Nephron progenitor cell (in vitro differentiated cells): ENCODE results near the gene CKMT2.
"Not testable (repeated sequence)": the region's sequence is repeated elsewhere in the genome, so short reads cannot be mapped to it uniquely, and the experiment has no call there.

Experiments used
- DNase-seq: peaks from one replicate; pipeline ENCODE4 v3.0.0; 2021
- H3K27ac Mint-ChIP-seq: 2 replicates; pipeline ENCODE4 v1.8.0; 2021; ENCODE audit warnings: mild to moderate bottlenecking, moderate library complexity, mixed read lengths
- H3K27me3 Mint-ChIP-seq: 2 replicates; pipeline ENCODE4 v1.8.0; 2021; ENCODE audit warnings: mild to moderate bottlenecking, low read depth, mixed read lengths; ENCODE audit not compliant: poor library complexity
- H3K36me3 Mint-ChIP-seq: 2 replicates; pipeline ENCODE4 v1.8.0; 2021; ENCODE audit warnings: low read depth, mixed read lengths
- H3K4me1 Mint-ChIP-seq: 2 replicates; pipeline ENCODE4 v1.8.0; 2021; ENCODE audit warnings: mixed read lengths
- H3K4me3 Mint-ChIP-seq: 2 replicates; pipeline ENCODE4 v1.8.0; 2021; ENCODE audit warnings: mild to moderate bottlenecking, moderate library complexity, mixed read lengths
- H3K9me3 Mint-ChIP-seq: 2 replicates; pipeline ENCODE4 v1.8.0; 2021; ENCODE audit warnings: mild to moderate bottlenecking, moderate library complexity, mixed read lengths
- TF ChIP-seq, protein P1 (sequence below): fragments of 200-600 bp; sonication (generic); IDR thresholded peaks from 2 replicates; pipeline ENCODE4 v1.5.0; 2021; ENCODE audit warnings: antibody characterized with exemption

The CKMT2 gene

DNA sequence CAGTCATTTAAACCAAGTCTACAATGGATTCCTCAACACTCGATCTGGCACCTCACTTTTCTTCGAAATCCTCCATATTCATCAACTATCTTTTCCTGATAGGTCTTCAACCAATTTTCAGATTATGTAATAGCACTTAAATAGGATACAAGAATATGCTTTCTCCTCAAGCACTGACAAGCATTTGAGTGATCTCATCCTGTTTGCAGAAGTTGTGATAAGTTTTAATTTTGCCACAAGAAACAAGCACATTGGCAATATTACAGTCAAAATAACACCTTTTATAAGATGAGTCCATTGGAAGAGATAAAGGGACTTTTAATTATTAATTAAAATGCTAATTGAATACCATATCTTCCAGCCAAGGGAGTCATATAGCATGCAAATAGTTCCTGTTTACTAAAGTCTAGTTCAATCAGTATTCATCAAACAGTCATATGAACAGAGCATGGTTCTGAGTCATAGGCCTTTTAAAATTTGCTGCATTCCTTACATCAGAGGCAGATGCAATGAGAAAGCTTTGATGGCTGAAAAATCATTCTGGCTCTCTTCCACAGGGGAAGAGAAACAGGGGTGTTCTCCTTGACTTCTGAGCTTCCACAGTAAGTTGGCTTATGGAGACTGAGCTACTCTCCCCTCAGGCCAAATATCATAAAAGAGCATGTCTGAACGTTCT, 35.5 kb downstream of the CKMT2 start:
- Mint-ChIP-seq H3K4me3 (no peak overlapping the region), H3K27me3 (no peaks in the 10 kb centered on the region), H3K4me1 (peaks cover 5% of the 10 kb centered on the region), H3K9me3 (peaks cover 45% of the 10 kb centered on the region), H3K36me3 (peaks cover 55% of the 10 kb centered on the region), H3K27ac (no peak overlapping the region)
- DNase-seq = no peak
- TF ChIP-seq, protein P1, sequence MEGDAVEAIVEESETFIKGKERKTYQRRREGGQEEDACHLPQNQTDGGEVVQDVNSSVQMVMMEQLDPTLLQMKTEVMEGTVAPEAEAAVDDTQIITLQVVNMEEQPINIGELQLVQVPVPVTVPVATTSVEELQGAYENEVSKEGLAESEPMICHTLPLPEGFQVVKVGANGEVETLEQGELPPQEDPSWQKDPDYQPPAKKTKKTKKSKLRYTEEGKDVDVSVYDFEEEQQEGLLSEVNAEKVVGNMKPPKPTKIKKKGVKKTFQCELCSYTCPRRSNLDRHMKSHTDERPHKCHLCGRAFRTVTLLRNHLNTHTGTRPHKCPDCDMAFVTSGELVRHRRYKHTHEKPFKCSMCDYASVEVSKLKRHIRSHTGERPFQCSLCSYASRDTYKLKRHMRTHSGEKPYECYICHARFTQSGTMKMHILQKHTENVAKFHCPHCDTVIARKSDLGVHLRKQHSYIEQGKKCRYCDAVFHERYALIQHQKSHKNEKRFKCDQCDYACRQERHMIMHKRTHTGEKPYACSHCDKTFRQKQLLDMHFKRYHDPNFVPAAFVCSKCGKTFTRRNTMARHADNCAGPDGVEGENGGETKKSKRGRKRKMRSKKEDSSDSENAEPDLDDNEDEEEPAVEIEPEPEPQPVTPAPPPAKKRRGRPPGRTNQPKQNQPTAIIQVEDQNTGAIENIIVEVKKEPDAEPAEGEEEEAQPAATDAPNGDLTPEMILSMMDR = no peak

DNA sequence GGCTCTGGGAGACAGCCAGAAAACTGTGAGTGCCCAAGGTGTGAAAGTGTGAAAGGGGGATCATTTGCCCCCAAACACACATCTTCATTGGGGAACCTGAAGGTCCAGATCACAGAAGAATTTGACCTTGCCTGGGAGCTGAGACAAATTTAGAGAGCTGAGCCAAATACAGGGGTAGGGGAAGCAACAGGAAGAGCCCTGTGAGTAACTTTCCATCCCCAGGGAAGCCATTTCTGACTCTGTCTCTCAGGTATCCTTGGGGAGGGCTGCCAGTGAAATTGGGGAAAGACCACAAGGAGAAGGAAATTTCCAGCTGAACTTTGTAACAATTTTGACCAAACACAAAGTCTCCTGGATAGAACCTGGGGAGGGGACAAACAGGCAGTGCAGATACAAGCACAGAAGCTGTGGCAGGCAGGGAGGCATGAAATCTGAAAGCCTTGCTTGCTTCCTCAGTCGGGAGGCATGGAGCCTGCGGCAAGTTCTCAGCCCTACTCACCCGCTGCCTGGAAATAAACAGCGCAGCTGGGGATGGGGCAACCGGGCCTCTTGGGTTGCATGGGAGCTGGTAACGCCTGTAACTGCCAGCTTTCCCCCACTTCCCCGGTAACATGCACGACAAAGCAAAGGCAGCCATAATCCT, 36.8 kb downstream of the CKMT2 start:
- TF ChIP-seq, protein P1 = no peak
- H3K9me3 Mint-ChIP-seq = peaks cover 49% of the 10 kb centered on the region
- H3K27ac Mint-ChIP-seq = peak overlapping the region; percentile 75
- H3K4me1 Mint-ChIP-seq = peaks cover 5% of the 10 kb centered on the region
- H3K36me3 Mint-ChIP-seq = peaks cover 57% of the 10 kb centered on the region
- H3K4me3 Mint-ChIP-seq = no peak overlapping the region
- DNase-seq = no peak
- H3K27me3 Mint-ChIP-seq = no peaks in the 10 kb centered on the region

DNA sequence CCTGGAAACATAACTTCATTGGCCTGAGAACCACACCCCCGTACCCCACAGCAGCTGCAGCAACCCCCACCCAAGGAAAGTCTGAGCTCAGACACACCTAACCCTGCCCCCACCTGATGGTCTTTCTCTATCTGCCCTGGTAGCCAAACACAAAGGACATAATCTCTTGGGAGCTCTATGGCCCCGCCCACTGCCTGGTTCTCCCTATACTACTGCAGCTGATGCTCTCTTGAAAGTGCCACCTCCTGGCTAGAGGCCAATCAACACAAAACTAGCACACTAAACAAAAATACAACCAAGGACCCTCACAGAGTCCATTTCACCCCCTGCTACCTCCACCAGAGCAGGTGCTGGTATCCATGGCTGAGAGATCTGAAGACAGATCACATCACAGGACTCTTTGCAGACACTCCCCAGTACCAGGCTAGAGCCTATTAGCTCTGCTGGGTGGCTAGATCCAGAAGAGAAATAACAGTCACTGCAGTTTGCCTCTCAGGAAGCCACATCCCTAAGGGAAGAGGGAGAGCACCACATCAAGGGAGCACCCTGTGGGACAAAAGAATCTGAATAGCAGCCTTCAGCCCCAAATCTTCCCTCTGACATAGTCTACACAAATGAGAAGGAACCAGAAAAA, 37.4 kb downstream of the CKMT2 start:
- H3K36me3 Mint-ChIP-seq = peaks cover 57% of the 10 kb centered on the region
- H3K27ac Mint-ChIP-seq = peak overlapping the region; percentile 34
- DNase-seq, H3K4me3 Mint-ChIP-seq, H3K4me1 Mint-ChIP-seq, H3K27me3 Mint-ChIP-seq: not testable (repeated sequence)
- peaks cover 56% of the 10 kb centered on the region for H3K9me3 Mint-ChIP-seq

DNA sequence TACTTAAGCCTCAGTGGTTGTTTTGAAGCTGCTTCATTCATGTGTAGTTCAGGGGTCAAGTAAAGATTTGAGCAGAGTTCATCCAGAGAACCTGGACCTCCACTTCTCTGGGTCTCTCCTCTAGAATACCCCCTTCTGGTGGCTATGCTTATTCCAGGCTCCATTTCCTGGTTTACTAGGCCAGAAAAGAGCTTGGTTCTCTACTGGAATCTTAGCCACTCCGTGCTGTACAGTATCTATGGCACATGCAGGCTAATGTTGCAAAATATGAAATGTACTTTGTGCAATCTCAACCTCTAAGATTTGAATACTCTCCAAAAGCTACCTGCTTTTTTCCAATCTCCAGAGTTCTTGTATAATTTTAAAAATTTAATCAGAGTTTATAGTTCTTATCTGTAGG, 50.9 kb downstream of the CKMT2 start:
- TF ChIP-seq, protein P1 = no peak
- no peaks in the 10 kb centered on the region for H3K4me1 Mint-ChIP-seq
- peaks cover 40% of the 10 kb centered on the region for H3K9me3 Mint-ChIP-seq
- peaks cover 57% of the 10 kb centered on the region for H3K36me3 Mint-ChIP-seq
- H3K27ac Mint-ChIP-seq = no peak overlapping the region
- H3K4me3 Mint-ChIP-seq = no peak overlapping the region
- no peaks in the 10 kb centered on the region for H3K27me3 Mint-ChIP-seq
- DNase-seq = no peak

DNA sequence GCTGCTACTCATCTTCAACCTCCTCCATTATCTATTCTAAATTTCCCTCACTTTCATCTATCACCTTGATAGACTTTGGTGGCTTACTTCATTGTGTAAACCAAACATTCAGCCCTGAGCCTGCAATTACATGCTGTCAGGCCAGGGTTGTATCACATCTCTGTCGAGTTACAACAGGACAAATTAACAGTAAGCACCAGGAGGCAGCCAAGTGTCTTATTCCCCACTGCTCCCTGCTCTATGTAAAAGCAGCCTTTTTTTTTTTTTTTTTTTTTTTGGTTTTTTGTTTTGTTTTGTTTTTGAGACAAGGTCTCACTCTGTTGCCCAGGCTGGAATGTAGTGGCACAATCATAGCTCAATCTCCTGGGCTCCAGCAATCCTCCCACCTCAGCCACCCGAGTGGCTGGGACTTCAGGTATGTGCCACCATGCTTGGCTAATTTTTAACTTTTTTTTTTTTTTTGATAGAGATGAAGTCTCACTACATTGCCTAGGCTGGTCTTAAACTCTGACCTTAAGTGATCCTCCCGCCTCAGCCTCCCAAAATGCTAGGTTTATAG, 53.0 kb downstream of the CKMT2 start:
- no peak overlapping the region for H3K4me3 Mint-ChIP-seq
- H3K4me1 Mint-ChIP-seq = no peaks in the 10 kb centered on the region
- H3K27me3 Mint-ChIP-seq = no peaks in the 10 kb centered on the region
- H3K36me3 Mint-ChIP-seq = peaks cover 61% of the 10 kb centered on the region
- peaks cover 40% of the 10 kb centered on the region for H3K9me3 Mint-ChIP-seq
- H3K27ac Mint-ChIP-seq = no peak overlapping the region
- TF ChIP-seq, protein P1 = no peak
- no peak for DNase-seq

DNA sequence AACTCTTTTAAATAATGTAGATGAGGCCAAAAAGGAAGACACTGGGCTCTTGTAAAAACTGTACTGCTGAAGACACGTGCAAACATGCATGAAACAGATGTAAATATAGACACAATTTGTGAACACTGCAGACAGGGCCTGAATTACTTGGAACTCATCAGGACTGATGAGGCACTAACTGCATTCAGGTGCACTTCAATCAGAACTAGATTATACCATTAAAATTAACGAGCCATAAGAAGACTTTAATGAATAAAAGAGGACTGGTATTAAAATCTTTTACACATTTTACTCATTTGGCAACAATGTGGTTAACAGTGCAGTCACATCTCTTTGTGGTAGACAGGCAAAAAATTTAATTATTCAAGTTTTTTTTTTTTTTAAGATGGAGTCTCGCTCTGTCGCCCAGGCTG, 54.9 kb downstream of the CKMT2 start:
- H3K9me3 Mint-ChIP-seq = peaks cover 47% of the 10 kb centered on the region
- H3K4me3 Mint-ChIP-seq = no peak overlapping the region
- no peaks in the 10 kb centered on the region for H3K4me1 Mint-ChIP-seq
- H3K27ac Mint-ChIP-seq = no peak overlapping the region
- peaks cover 67% of the 10 kb centered on the region for H3K36me3 Mint-ChIP-seq
- no peak for DNase-seq
- no peaks in the 10 kb centered on the region for H3K27me3 Mint-ChIP-seq
- TF ChIP-seq, protein P1 = no peak
